Measurements from ENCODE around the gene MELK. TPM values are rescaled to one million over a fixed set of nuclear protein-coding genes. Genes with fewer than 3 reads are reported as not detected.
A peak's percentile ranks its signal among the peaks of the same experiment; 100 is the strongest.
"Not testable (repeated sequence)": the region's sequence is repeated elsewhere in the genome, so short reads cannot be mapped to it uniquely, and the experiment has no call there.

MELK gene
- total RNA-seq, 1 donor from 2014 or later: 10.6 TPM

- no peak for DNase-seq (ENCODE audit: low spot score)
- Mint-ChIP-seq H3K36me3 (ENCODE audit: low read depth, unreplicated experiment) (no peaks in the 10 kb centered on the region), H3K4me1 (ENCODE audit: unreplicated experiment) (peaks cover 2% of the 10 kb centered on the region), H3K4me3 (ENCODE audit: unreplicated experiment) (no peak overlapping the region), H3K27me3 (ENCODE audit: unreplicated experiment) (no peaks in the 10 kb centered on the region), H3K27ac (ENCODE audit: unreplicated experiment) (no peak overlapping the region), H3K9me3 (ENCODE audit: unreplicated experiment) (no peaks in the 10 kb centered on the region)
- no peak for TF ChIP-seq CTCF (IDR thresholded peaks at IDR 0.05; ENCODE audit: unreplicated experiment)
These were observed 11.9 kb upstream of the MELK start for GRCh38 chr9:36560771-36561170.

GRCh38 chr9:36562801-36563200 lies 9.9 kb upstream of the MELK start:
- not testable (repeated sequence) for H3K4me3 Mint-ChIP-seq (ENCODE audit: unreplicated experiment); H3K27me3 Mint-ChIP-seq (ENCODE audit: unreplicated experiment); DNase-seq (ENCODE audit: low spot score); H3K27ac Mint-ChIP-seq (ENCODE audit: unreplicated experiment); H3K36me3 Mint-ChIP-seq (ENCODE audit: low read depth, unreplicated experiment); H3K4me1 Mint-ChIP-seq (ENCODE audit: unreplicated experiment); H3K9me3 Mint-ChIP-seq (ENCODE audit: unreplicated experiment)

- peaks cover 6% of the 10 kb centered on the region for H3K4me1 Mint-ChIP-seq (ENCODE audit: unreplicated experiment)
- H3K27me3 Mint-ChIP-seq (ENCODE audit: unreplicated experiment): no peaks in the 10 kb centered on the region
- no peak overlapping the region for H3K27ac Mint-ChIP-seq (ENCODE audit: unreplicated experiment)
- H3K36me3 Mint-ChIP-seq (ENCODE audit: low read depth, unreplicated experiment): no peaks in the 10 kb centered on the region
- no peaks in the 10 kb centered on the region for H3K9me3 Mint-ChIP-seq (ENCODE audit: unreplicated experiment)
- TF ChIP-seq CTCF (IDR thresholded peaks at IDR 0.05; ENCODE audit: unreplicated experiment): no peak
- DNase-seq (ENCODE audit: low spot score): no peak
- no peak overlapping the region for H3K4me3 Mint-ChIP-seq (ENCODE audit: unreplicated experiment)
These were observed 5.9 kb upstream of the MELK start for GRCh38 chr9:36566813-36567221.

- H3K27me3 Mint-ChIP-seq (ENCODE audit: unreplicated experiment); H3K4me1 Mint-ChIP-seq (ENCODE audit: unreplicated experiment); DNase-seq (ENCODE audit: low spot score); H3K36me3 Mint-ChIP-seq (ENCODE audit: low read depth, unreplicated experiment); H3K27ac Mint-ChIP-seq (ENCODE audit: unreplicated experiment); H3K9me3 Mint-ChIP-seq (ENCODE audit: unreplicated experiment): not testable (repeated sequence)
- H3K4me3 Mint-ChIP-seq (ENCODE audit: unreplicated experiment): peak overlapping the region; percentile 35
These were observed 4.0 kb upstream of the MELK start for GRCh38 chr9:36568681-36569080.

GRCh38 chr9:36571333-36571732 lies 1.4 kb upstream of the MELK start:
- no peak for DNase-seq (ENCODE audit: low spot score)
- H3K4me1 Mint-ChIP-seq (ENCODE audit: unreplicated experiment): peaks cover 8% of the 10 kb centered on the region
- no peaks in the 10 kb centered on the region for H3K9me3 Mint-ChIP-seq (ENCODE audit: unreplicated experiment)
- no peak for TF ChIP-seq CTCF (IDR thresholded peaks at IDR 0.05; ENCODE audit: unreplicated experiment)
- H3K36me3 Mint-ChIP-seq (ENCODE audit: low read depth, unreplicated experiment): no peaks in the 10 kb centered on the region
- H3K27me3 Mint-ChIP-seq (ENCODE audit: unreplicated experiment): peaks cover 7% of the 10 kb centered on the region
- H3K4me3 Mint-ChIP-seq (ENCODE audit: unreplicated experiment): no peak overlapping the region
- no peak overlapping the region for H3K27ac Mint-ChIP-seq (ENCODE audit: unreplicated experiment)

- not testable (repeated sequence) for DNase-seq (ENCODE audit: low spot score); H3K4me3 Mint-ChIP-seq (ENCODE audit: unreplicated experiment); H3K36me3 Mint-ChIP-seq (ENCODE audit: low read depth, unreplicated experiment); H3K4me1 Mint-ChIP-seq (ENCODE audit: unreplicated experiment); H3K27ac Mint-ChIP-seq (ENCODE audit: unreplicated experiment); H3K9me3 Mint-ChIP-seq (ENCODE audit: unreplicated experiment); H3K27me3 Mint-ChIP-seq (ENCODE audit: unreplicated experiment)
These were observed 1.4 kb downstream of the MELK start for GRCh38 chr9:36574045-36574444.
